Activated B cell treated with CpG ODN at 0.5 μM for 24 hours (primary cell): ENCODE data around the gene SART3. TPM values are rescaled to one million over a fixed set of nuclear protein-coding genes. Genes with fewer than 3 reads are reported as not detected.

Source experiments
- ATAC-seq: fragments of 200-7000 bp; cut with Tn5 transposase; one replicate; pipeline ENCODE4 v1.10.0; 2021; ENCODE audit warnings: low read depth, mild to moderate bottlenecking, moderate library complexity
- CTCF ChIA-PET: fragments of 350-600 bp; sonication (Branson Sonifier 250); formaldehyde crosslinking; loops from one replicate; lab custom pipeline; 2021; ENCODE audit warnings: antibody characterized with exemption; lab: Charles Lee
- POLR2A ChIA-PET: fragments of 350-600 bp; sonication (Branson Sonifier 250); formaldehyde crosslinking; loops from one replicate; lab custom pipeline; 2021; ENCODE audit warnings: antibody characterized with exemption; lab: Charles Lee
- DNase-seq: peaks from one replicate; pipeline ENCODE4 v3.0.0; 2022
- H3K27ac Mint-ChIP-seq: one replicate; pipeline ENCODE4 v1.8.0; 2020; ENCODE audit warnings: mixed read lengths
- H3K27me3 Mint-ChIP-seq: one replicate; pipeline ENCODE4 v1.8.0; 2021; ENCODE audit warnings: mixed read lengths
- H3K36me3 Mint-ChIP-seq: one replicate; pipeline ENCODE4 v1.8.0; 2021; ENCODE audit warnings: low read depth, mixed read lengths
- H3K4me1 Mint-ChIP-seq: one replicate; pipeline ENCODE4 v1.8.0; 2021; ENCODE audit warnings: mixed read lengths
- H3K4me3 Mint-ChIP-seq: one replicate; pipeline ENCODE4 v1.8.0; 2020; ENCODE audit warnings: mild to moderate bottlenecking, mixed read lengths
- H3K9me3 Mint-ChIP-seq: one replicate; pipeline ENCODE4 v1.8.0; 2020; ENCODE audit warnings: mixed read lengths
- intact Hi-C: fragments of 100-400 bp; cut with micrococcal nuclease; formaldehyde crosslinking; loops from one replicate; pipeline ENCODE4 v1.15.1; 2024
- total RNA-seq: library from RNA; stranded (reverse); gene quantifications from 2 replicates; pipeline ENCODE4 v1.2.3, GENCODE V29; 2022
- TF ChIP-seq, protein P1 (sequence below): fragments of 200-600 bp; IDR thresholded peaks from one replicate; pipeline ENCODE4 v1.8.0; 2022; ENCODE audit warnings: antibody characterized with exemption, mild to moderate bottlenecking

SART3 gene
- total RNA-seq, 1 donor from 2014 or later, result 107 TPM

DNA sequence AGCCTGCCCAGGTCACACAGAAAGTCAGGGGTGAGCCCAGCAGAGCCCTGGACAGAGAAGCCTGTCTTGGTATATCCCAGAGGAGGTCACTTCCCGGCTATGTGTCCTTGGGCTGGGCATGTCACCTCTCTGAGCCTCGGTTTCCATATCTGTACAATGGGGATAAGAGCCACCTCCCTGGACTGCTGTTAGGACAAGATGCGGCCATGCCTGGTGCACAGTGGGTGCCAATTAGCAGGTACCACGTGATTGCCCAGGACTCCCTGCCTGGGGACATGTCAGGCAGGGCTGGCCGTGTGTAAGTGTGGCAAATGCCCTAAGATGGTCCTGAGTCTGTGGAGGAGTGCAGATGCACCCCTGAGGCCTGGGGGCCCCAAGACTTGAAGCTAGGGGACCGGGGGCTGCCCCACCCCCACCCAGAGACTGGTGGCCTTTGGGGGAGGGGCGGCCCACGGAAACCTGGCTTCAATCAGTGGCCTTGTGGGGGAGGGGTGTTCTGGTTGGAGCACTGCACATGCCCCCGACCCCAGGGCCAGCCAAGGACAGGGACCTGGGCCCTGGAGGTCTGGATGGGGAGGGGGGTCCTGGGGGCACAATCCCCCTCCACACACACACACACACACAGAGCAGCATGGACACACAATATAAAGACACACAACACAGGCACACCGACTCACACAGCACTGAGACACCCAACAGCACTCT is 36.0 kb upstream of the SART3 start:
- H3K27ac Mint-ChIP-seq, result no peak overlapping the region
- no peaks in the 10 kb centered on the region for H3K9me3 Mint-ChIP-seq
- ATAC-seq, result no peak
- no peak overlapping the region for H3K4me3 Mint-ChIP-seq
- CTCF ChIA-PET, result no interaction called here
- intact Hi-C loops, result no loop called here
- H3K36me3 Mint-ChIP-seq, result no peaks in the 10 kb centered on the region
- H3K4me1 Mint-ChIP-seq, result no peaks in the 10 kb centered on the region
- DNase-seq, result no peak
- TF ChIP-seq, protein P1, sequence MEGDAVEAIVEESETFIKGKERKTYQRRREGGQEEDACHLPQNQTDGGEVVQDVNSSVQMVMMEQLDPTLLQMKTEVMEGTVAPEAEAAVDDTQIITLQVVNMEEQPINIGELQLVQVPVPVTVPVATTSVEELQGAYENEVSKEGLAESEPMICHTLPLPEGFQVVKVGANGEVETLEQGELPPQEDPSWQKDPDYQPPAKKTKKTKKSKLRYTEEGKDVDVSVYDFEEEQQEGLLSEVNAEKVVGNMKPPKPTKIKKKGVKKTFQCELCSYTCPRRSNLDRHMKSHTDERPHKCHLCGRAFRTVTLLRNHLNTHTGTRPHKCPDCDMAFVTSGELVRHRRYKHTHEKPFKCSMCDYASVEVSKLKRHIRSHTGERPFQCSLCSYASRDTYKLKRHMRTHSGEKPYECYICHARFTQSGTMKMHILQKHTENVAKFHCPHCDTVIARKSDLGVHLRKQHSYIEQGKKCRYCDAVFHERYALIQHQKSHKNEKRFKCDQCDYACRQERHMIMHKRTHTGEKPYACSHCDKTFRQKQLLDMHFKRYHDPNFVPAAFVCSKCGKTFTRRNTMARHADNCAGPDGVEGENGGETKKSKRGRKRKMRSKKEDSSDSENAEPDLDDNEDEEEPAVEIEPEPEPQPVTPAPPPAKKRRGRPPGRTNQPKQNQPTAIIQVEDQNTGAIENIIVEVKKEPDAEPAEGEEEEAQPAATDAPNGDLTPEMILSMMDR, result no peak
- no peaks in the 10 kb centered on the region for H3K27me3 Mint-ChIP-seq
- POLR2A ChIA-PET, result no interaction called here

DNA sequence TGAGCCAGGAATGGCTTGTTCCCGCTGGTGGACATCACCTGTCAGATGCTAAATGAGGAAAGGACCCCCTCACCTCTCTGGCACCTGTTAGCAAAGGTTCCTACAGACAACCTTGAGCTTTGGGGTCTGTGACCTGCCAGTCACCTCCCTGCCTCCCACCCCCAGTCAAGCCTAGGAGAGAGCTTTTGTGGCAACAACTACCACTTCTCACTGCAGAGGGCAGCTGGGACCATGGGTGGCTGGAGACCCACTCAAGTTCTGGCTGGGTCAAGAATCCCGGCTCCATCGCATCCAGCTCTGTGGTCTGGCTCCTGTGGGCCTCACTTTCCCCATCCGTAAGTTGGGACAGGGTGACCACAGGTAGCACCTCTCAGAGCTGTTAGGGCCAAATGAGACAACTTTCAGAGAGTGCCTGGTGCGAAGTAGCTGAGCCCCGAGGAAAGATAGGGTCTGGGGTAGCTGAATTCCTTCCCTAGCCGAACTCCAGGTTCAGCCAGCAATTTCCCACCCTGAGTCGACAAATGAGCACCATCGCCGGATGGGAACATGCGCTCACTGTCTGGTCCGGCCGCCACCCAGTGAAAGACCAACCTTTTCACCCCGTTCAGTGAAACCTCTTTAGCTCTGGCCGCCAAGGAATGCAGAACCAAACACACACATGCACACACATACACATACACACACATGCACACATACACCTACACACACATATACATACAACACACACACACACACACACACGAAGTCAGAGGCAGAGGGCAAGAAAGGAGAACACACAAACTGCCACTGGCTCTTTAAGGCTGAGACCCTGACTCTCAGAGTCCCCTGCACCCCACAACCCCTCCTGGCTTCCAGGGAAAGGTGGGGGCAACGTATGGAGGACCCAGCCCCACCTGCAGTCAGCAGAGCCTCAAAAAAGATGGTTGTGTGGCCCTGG is 35.0 kb upstream of the SART3 start:
- Mint-ChIP-seq H3K4me1 (no peaks in the 10 kb centered on the region), H3K4me3 (no peak overlapping the region), H3K27ac (no peak overlapping the region), H3K27me3 (peaks cover under 1% of the 10 kb centered on the region), H3K36me3 (no peaks in the 10 kb centered on the region), H3K9me3 (no peaks in the 10 kb centered on the region)
- POLR2A ChIA-PET, result interaction anchor here (1.3 kb wide), 1 partner anchor 9 kb away, joined by 3 read pairs; no protein-coding TSS in a partner anchor
- ATAC-seq (no peak), DNase-seq (no peak)
- TF ChIP-seq, protein P1, result no peak
- CTCF ChIA-PET, result no interaction called here
- intact Hi-C loops, result no loop called here

DNA sequence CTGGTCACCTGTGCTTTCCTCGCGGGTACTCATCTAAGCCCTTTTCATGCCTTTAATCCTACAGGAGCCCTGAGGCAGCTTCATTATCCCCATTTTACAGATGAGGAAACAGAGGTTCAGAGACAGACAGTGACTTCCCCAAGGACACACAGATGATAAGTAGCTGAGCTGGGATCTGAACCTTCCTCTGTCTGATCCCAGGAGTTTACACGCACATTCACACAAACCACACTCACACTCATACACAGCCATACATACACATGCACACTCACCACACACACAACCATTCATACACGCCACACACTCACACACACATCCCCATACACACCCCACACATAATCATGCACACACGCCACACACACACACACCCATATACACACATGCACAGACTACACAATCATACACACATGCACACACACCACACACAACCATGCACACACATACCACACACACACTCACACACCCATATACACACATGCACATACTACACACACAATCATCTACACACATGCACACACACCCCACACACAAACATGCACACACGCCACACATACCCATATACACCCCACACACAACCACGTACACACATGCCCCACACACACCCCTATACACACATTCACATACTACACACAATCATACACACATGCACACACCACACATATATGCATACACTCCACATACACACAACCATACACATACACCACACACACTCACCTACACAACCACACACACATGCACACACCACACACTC is 34.2 kb upstream of the SART3 start:
- Mint-ChIP-seq H3K9me3 (no peaks in the 10 kb centered on the region), H3K27me3 (peaks cover 2% of the 10 kb centered on the region), H3K4me1 (no peaks in the 10 kb centered on the region), H3K36me3 (no peaks in the 10 kb centered on the region), H3K27ac (no peak overlapping the region), H3K4me3 (no peak overlapping the region)
- ChIA-PET POLR2A (interaction anchor here (1.3 kb wide), 1 partner anchor 9 kb away, joined by 3 read pairs; no protein-coding TSS in a partner anchor), CTCF (no interaction called here)
- intact Hi-C loops, result no loop called here
- ATAC-seq (no peak), DNase-seq (no peak)
- TF ChIP-seq, protein P1, result no peak

DNA sequence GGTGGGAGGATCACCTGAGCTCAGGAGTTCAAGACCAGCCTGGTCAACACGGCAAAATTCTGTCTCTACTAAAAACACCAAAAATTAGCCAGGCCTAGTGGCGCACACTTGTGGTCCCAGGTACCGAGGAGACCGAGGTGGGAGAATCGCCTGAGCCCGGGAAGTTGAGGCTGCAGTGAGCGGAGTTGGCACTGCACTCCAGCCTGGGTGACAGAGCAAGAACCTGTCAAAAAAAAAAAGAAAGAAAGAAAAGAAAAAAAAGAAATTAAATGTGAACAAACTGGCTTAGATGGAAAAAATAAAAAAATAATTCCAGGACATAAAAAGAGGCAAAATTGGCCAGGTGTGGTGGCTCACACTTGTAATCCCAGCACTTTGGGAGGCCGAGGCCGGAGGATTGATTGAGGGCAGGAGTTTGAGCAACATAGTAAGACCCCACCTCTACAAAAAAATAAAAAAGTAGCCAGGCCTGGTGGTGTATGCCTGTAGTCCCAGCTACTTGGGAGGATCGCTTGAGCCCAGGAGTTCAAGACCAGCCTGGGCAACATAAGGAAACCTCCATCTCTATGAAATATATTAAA is 33.4 kb upstream of the SART3 start:
- Mint-ChIP-seq H3K4me3 (no peak overlapping the region), H3K9me3 (no peaks in the 10 kb centered on the region), H3K27ac (no peak overlapping the region), H3K36me3 (no peaks in the 10 kb centered on the region), H3K27me3 (peaks cover 2% of the 10 kb centered on the region), H3K4me1 (no peaks in the 10 kb centered on the region)
- intact Hi-C loops, result no loop called here
- ChIA-PET CTCF (no interaction called here), POLR2A (no interaction called here)
- TF ChIP-seq, protein P1, result no peak
- ATAC-seq (no peak), DNase-seq (no peak)
